HepG2 (cell line): ENCODE data around the gene FAIM2. TPM values are rescaled to one million over a fixed set of nuclear protein-coding genes. Genes with fewer than 3 reads are reported as not detected.

ENCODE experiments used
- ATAC-seq: fragments of 200-7000 bp; cut with Tn5 transposase; 3 replicates; pipeline ENCODE4 v1.9.1; 2020; ENCODE audit warnings: mild to moderate bottlenecking, moderate library complexity
- BruUV-seq: library from RNA; stranded (reverse); fragments of 400-500 nt; replicated peaks from 2 replicates; lab custom pipeline; 2021; lab: Mats Ljungman, UMichigan
- CTCF ChIA-PET: fragments of 300-600 bp; formaldehyde crosslinking; extraction: SDS; loops from one replicate; lab custom pipeline; 2021; ENCODE audit warnings: low total read pairs, inconsistent platforms, low intra/inter-chr PET ratio; lab: Yijun Ruan, JAX
- POLR2A ChIA-PET: fragments of 350-600 bp; sonication (Branson Sonifier 250); formaldehyde crosslinking; loops from one replicate; lab custom pipeline; 2020; ENCODE audit warnings: antibody characterized with exemption, inconsistent platforms; lab: Yijun Ruan, JAX
- DNase-seq: peaks from one replicate; pipeline ENCODE4 v3.0.0-alpha.2; 2015; ENCODE audit warnings: low spot score
- FAIRE-seq: peaks from 3 replicates; lab custom pipeline; 2011; peaks lifted over from hg19 to GRCh38; lab: Jason Lieb, UNC
- H2AFZ ChIP-seq: one replicate; pipeline ENCODE4 v1.6.1; 2011; ENCODE audit warnings: low read length, inconsistent platforms
- H3K27ac ChIP-seq: fragments of 300-600 bp; 3 replicates; pipeline ENCODE4 v1.8.0; 2011; ENCODE audit warnings: mixed run types, mild to moderate bottlenecking, mixed read lengths, low read length, inconsistent platforms; ENCODE audit not compliant: insufficient read depth; ENCODE audit errors: extremely low read length
- H3K27me3 ChIP-seq, 2 experiments: fragments of 200-600 bp in 1 of 2; 2 replicates in 1 of 2; 3 replicates in 1 of 2; pipeline versions ENCODE4 v1.6.0 to v1.8.0; 2011; ENCODE audit warnings: low read length in 2 of 2, mild to moderate bottlenecking in 2 of 2, moderate library complexity in 2 of 2, inconsistent platforms in 1 of 2; ENCODE audit not compliant: insufficient read depth in 2 of 2, control insufficient read depth in 1 of 2
- H3K36me3 ChIP-seq, 2 experiments: fragments of 200-600 bp in 1 of 2; replicated peaks in 1 of 2; 2 replicates in 1 of 2; 3 replicates in 1 of 2; pipeline versions ENCODE4 v1.5.1 to v1.8.0; 2011; ENCODE audit warnings: low read length in 2 of 2, inconsistent platforms in 1 of 2; ENCODE audit not compliant: insufficient read depth in 2 of 2, control insufficient read depth in 1 of 2
- H3K4me1 ChIP-seq: 2 replicates; pipeline ENCODE4 v1.5.1; 2012; ENCODE audit warnings: low read length, inconsistent platforms; ENCODE audit not compliant: insufficient read depth
- H3K4me2 ChIP-seq: 2 replicates; pipeline ENCODE4 v1.6.0; 2011; ENCODE audit warnings: low read depth, low read length, inconsistent platforms
- H3K4me3 ChIP-seq, 3 experiments: fragments of 200-600 bp in 1 of 3; sonication (generic), shearing (Covaris generic) in 1 of 3; replicated peaks in 1 of 3; 2 replicates each; pipeline ENCODE4 v1.5.1; 2011 to 2016; ENCODE audit warnings: low read length in 3 of 3, inconsistent platforms in 2 of 3, low read depth in 2 of 3, mild to moderate bottlenecking in 2 of 3, control low read depth in 1 of 3, mixed read lengths in 1 of 3; ENCODE audit not compliant: insufficient read depth in 1 of 3
- H3K79me2 ChIP-seq: one replicate; pipeline ENCODE4 v1.6.1; 2011; ENCODE audit warnings: low read length, inconsistent platforms; ENCODE audit not compliant: insufficient read depth
- H3K9ac ChIP-seq: 2 replicates; pipeline ENCODE4 v1.6.0; 2011; ENCODE audit warnings: mild to moderate bottlenecking, low read depth, low read length, inconsistent platforms; ENCODE audit not compliant: insufficient read depth
- H3K9me3 ChIP-seq: 2 replicates; pipeline ENCODE4 v1.5.1; 2012; ENCODE audit warnings: mild to moderate bottlenecking, low read length
- H4K20me1 ChIP-seq: 2 replicates; pipeline ENCODE4 v1.6.0; 2011; ENCODE audit warnings: inconsistent platforms, mild to moderate bottlenecking, low read length, moderate library complexity; ENCODE audit not compliant: insufficient read depth
- ATF5 ChIP-seq: sonication (generic); formaldehyde crosslinking; IDR thresholded peaks from 2 replicates; pipeline ENCODE4 v1.4.0; 2020; ENCODE audit warnings: mild to moderate bottlenecking, low read depth, missing genetic modification reagents
- HOMEZ ChIP-seq: IDR thresholded peaks from 2 replicates; pipeline ENCODE4 v1.6.1; 2016; ENCODE audit warnings: low read depth
- MAFF ChIP-seq: IDR thresholded peaks from 2 replicates; pipeline ENCODE4 v1.6.1; 2011; ENCODE audit warnings: low read depth, low read length, improper control_type of control experiment
- MAFK ChIP-seq, 2 experiments: IDR thresholded peaks in 1 of 2; conservative IDR thresholded peaks in 1 of 2; 2 replicates each; pipeline ENCODE4 v1.6.1; 2011; ENCODE audit warnings: improper control_type of control experiment in 2 of 2, low read length in 2 of 2
- ZNF629 ChIP-seq: sonication (generic); formaldehyde crosslinking; conservative IDR thresholded peaks from 2 replicates; pipeline ENCODE4 v1.5.0; 2020; ENCODE audit warnings: missing genetic modification reagents
- WGBS: methylation state at CpG from one replicate; pipeline ENCODE4 v1.1.6; 2017; ENCODE audit warnings: low lambda C conversion rate; 5-methylcytosine and 5-hydroxymethylcytosine counted together
- in situ Hi-C: cut with HindIII; loops from 2 replicates; pipeline ENCODE4 v1.10.0; 2017; ENCODE audit warnings: low pct_unique_long_range_greater_than_20kb; ENCODE audit not compliant: extremely low pct_ligation_motif_present
- intact Hi-C: fragments of 100-400 bp; cut with micrococcal nuclease; formaldehyde crosslinking; loops from one replicate; pipeline ENCODE4 v1.10.0; 2022; ENCODE audit not compliant: unreplicated experiment
- polyA plus RNA-seq, 8 experiments: library from polyadenylated mRNA; depleted of rRNA in 3 of 8; stranded (reverse) in 7 of 8; unstranded in 1 of 8; fragments of >200 nt; fragmentation: Illumina TruSeq in 4 of 8; extraction: Trizol in 4 of 8; gene quantifications; 2 replicates each; pipeline versions ENCODE4 v1.2.1 to v1.2.3, GENCODE V29; 2011 to 2016; ENCODE audit warnings: low read depth in 4 of 8, missing spikeins in 1 of 8, mixed read lengths in 1 of 8; ENCODE audit not compliant: insufficient read depth in 1 of 8
- total RNA-seq, 5 experiments: library from RNA; depleted of rRNA; stranded (reverse); fragments of >200 nt; fragmentation: Illumina TruSeq; extraction: Trizol; gene quantifications; 2 replicates each; pipeline ENCODE4 v1.2.3, GENCODE V29; 2016; ENCODE audit warnings: low read depth in 1 of 5

FAIM2 gene
- total and polyA plus RNA-seq, 2 of the 13 experiments (the other 11 are each of a cell fraction or from before 2014, with no cell fraction given): not detected

- FAIRE-seq: no peak
Measured at GRCh38 chr12:49923880-49924556, 20.3 kb upstream of the FAIM2 start.

More at GRCh38 chr12:49923880-49924556, 20.3 kb upstream of the FAIM2 start:
- no peaks in the 10 kb centered on the region for H3K4me1 ChIP-seq
- CTCF ChIA-PET: no interaction called here
- 39% methylated on average over 12 of the region's 15 CpGs for WGBS
- intact Hi-C loops (no loop called here), in situ Hi-C loops (no loop called here)
- DNase-seq (no peak), ATAC-seq (no peak)
- TF ChIP-seq ATF5 (CRISPR knock-in tag) (no peak), HOMEZ (CRISPR knock-in tag) (no peak), ZNF629 (CRISPR knock-in tag) (no peak), MAFF (peak; percentile 38; the same call in 1 of the 2 replicates), MAFK (conservative IDR thresholded peaks at IDR 0.05 in 1 of 2, IDR thresholded peaks at IDR 0.05 in 1 of 2; ENCODE audit: low read length in 2 of 2) (peak in 1 of 2 experiments; percentile 67; a peak in 2 of 4 replicates)
- BruUV-seq: no TSS peak
- H3K4me2 ChIP-seq: no peak overlapping the region
- H3K36me3 ChIP-seq: no peaks in the 10 kb centered on the region
- H3K79me2 ChIP-seq: no peaks in the 10 kb centered on the region
- peaks cover 1 to 6% of the 10 kb centered on the region in 2 experiments; a peak in 1 of 5 replicates for H3K27me3 ChIP-seq
- H3K9me3 ChIP-seq: no peaks in the 10 kb centered on the region
- no peak overlapping the region for H2AFZ ChIP-seq
- no peaks in the 10 kb centered on the region for H4K20me1 ChIP-seq
- H3K9ac ChIP-seq: no peak overlapping the region
- H3K27ac ChIP-seq: no peak overlapping the region
- no peak overlapping the region for H3K4me3 ChIP-seq
- POLR2A ChIA-PET: no interaction called here
